CD4-positive, alpha-beta T cell (primary cell): ENCODE results near the gene RAPGEF4. TPM values are rescaled to one million over a fixed set of nuclear protein-coding genes. Genes with fewer than 3 reads are reported as not detected.

Experiments
- ATAC-seq: fragments of 200-7000 bp; cut with Tn5 transposase; one replicate; pipeline ENCODE4 v1.10.0; 2022; ENCODE audit warnings: mild to moderate bottlenecking; ENCODE audit not compliant: poor library complexity
- CTCF ChIA-PET: fragments of 350-600 bp; sonication (Branson Sonifier 250); formaldehyde crosslinking; loops from one replicate; lab custom pipeline; 2021; ENCODE audit warnings: antibody characterized with exemption, inconsistent platforms; lab: Charles Lee
- POLR2A ChIA-PET: fragments of 350-600 bp; sonication (Branson Sonifier 250); formaldehyde crosslinking; loops from one replicate; lab custom pipeline; 2021; ENCODE audit warnings: antibody characterized with exemption, inconsistent platforms; lab: Charles Lee
- DNase-seq, 14 experiments: peaks; one replicate each; pipeline ENCODE4 v3.0.0-alpha.2; 2013 to 2020; ENCODE audit warnings: mixed read lengths in 2 of 14
- H3K27ac ChIP-seq, 2 donors: one replicate each; pipeline versions ENCODE4 v1.5.1 to v1.7.0; 2013; ENCODE audit warnings: low read length in 2 of 2, low read depth in 1 of 2, mild to moderate bottlenecking in 1 of 2
- H3K27me3 ChIP-seq, 2 experiments: 1 replicate in 1 of 2; 2 replicates in 1 of 2; pipeline versions ENCODE4 v1.6.1 to v1.7.0; 2013; ENCODE audit warnings: low read length in 2 of 2, control low read depth in 1 of 2, mild to moderate bottlenecking in 1 of 2, moderate library complexity in 1 of 2; ENCODE audit not compliant: insufficient read depth in 2 of 2, control insufficient read depth in 1 of 2
- H3K36me3 ChIP-seq: one replicate; pipeline ENCODE4 v1.6.1; 2013; ENCODE audit warnings: low read length, control low read depth; ENCODE audit not compliant: insufficient read depth
- H3K4me1 ChIP-seq: one replicate; pipeline ENCODE4 v1.6.1; 2013; ENCODE audit warnings: low read length, control low read depth; ENCODE audit not compliant: insufficient read depth
- H3K4me3 ChIP-seq: one replicate; pipeline ENCODE4 v1.5.1; 2013; ENCODE audit warnings: mild to moderate bottlenecking, low read length, moderate library complexity
- H3K9me3 ChIP-seq, 2 experiments: 1 replicate in 1 of 2; 2 replicates in 1 of 2; pipeline versions ENCODE4 v1.6.1 to v1.7.0; 2013; ENCODE audit warnings: low read length in 2 of 2, mild to moderate bottlenecking in 2 of 2, control low read depth in 1 of 2, moderate library complexity in 1 of 2; ENCODE audit not compliant: control insufficient read depth in 1 of 2, insufficient read depth in 1 of 2
- H3K27ac Mint-ChIP-seq: one replicate; pipeline ENCODE4 v1.8.0; 2020; ENCODE audit warnings: mixed read lengths
- H3K27me3 Mint-ChIP-seq: one replicate; pipeline ENCODE4 v1.8.0; 2021; ENCODE audit warnings: mixed read lengths
- H3K36me3 Mint-ChIP-seq: one replicate; pipeline ENCODE4 v1.8.0; 2021; ENCODE audit warnings: low read depth, mixed read lengths
- H3K4me1 Mint-ChIP-seq: one replicate; pipeline ENCODE4 v1.8.0; 2021; ENCODE audit warnings: low read depth, mixed read lengths
- H3K4me3 Mint-ChIP-seq: one replicate; pipeline ENCODE4 v1.8.0; 2020; ENCODE audit warnings: mild to moderate bottlenecking, mixed read lengths
- H3K9me3 Mint-ChIP-seq: one replicate; pipeline ENCODE4 v1.8.0; 2020; ENCODE audit warnings: mixed read lengths
- intact Hi-C, 2 experiments: fragments of 100-400 bp; cut with DNase I in 1 of 2; cut with micrococcal nuclease in 1 of 2; formaldehyde crosslinking; loops; one replicate each; pipeline versions ENCODE4 v1.15.1 to v1.9.0; 2023 to 2025; cut with DNase I, micrococcal nuclease
- total RNA-seq, 174 experiments: library from RNA in 2 of 174; stranded (reverse) in 2 of 174; gene quantifications; one replicate each; pipeline ENCODE4 v1.2.3 and lab custom pipeline; 2021 to 2026
- TF ChIP-seq, protein P1 (sequence below): fragments of 200-600 bp; IDR thresholded peaks from one replicate; pipeline ENCODE4 v1.8.0; 2022; ENCODE audit warnings: antibody characterized with exemption, mild to moderate bottlenecking

Gene RAPGEF4
- total RNA-seq, 2 experiments from 2014 or later = 0.69 to 0.73 TPM

DNA sequence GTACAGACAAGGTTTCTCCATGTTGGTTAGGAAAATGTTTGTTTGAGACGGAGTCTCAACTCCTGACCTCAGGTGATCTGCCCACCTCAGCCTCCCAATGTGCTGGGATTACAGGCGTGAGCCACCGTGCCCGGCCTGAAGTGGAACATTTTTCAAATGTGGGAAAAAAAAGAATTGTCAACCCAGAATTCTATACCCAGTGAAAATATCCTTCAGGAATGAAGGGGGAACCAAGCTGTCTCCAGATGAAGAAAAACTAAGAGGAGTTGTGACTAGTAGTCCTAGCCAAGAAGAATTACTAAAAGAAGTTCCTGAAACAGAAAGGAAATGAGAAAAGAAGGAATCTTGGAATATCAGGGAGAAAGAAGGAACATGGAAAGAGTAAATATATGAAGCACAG, 25.7 kb downstream of the RAPGEF4 start:
- Histone ChIP-seq H3K4me1 (no peaks in the 10 kb centered on the region), H3K9me3 (peaks cover 0 to 15% of the 10 kb centered on the region in 2 experiments), H3K4me3 (no peak overlapping the region), H3K27ac (no peak overlapping the region), H3K36me3 (no peaks in the 10 kb centered on the region), H3K27me3 (peaks cover 3 to 10% of the 10 kb centered on the region in 2 experiments)
- POLR2A ChIA-PET = no interaction called here
- TF ChIP-seq, protein P1, sequence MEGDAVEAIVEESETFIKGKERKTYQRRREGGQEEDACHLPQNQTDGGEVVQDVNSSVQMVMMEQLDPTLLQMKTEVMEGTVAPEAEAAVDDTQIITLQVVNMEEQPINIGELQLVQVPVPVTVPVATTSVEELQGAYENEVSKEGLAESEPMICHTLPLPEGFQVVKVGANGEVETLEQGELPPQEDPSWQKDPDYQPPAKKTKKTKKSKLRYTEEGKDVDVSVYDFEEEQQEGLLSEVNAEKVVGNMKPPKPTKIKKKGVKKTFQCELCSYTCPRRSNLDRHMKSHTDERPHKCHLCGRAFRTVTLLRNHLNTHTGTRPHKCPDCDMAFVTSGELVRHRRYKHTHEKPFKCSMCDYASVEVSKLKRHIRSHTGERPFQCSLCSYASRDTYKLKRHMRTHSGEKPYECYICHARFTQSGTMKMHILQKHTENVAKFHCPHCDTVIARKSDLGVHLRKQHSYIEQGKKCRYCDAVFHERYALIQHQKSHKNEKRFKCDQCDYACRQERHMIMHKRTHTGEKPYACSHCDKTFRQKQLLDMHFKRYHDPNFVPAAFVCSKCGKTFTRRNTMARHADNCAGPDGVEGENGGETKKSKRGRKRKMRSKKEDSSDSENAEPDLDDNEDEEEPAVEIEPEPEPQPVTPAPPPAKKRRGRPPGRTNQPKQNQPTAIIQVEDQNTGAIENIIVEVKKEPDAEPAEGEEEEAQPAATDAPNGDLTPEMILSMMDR = no peak
- DNase-seq = no peak
- no peak for ATAC-seq
- peaks cover 8% of the 10 kb centered on the region for H3K9me3 Mint-ChIP-seq
- peaks cover 12% of the 10 kb centered on the region for H3K27me3 Mint-ChIP-seq
- CTCF ChIA-PET = no interaction called here
- H3K4me1 Mint-ChIP-seq = no peaks in the 10 kb centered on the region
- no peak overlapping the region for H3K4me3 Mint-ChIP-seq
- H3K27ac Mint-ChIP-seq = no peak overlapping the region
- no peaks in the 10 kb centered on the region for H3K36me3 Mint-ChIP-seq
- intact Hi-C loops = no loop called here

DNA sequence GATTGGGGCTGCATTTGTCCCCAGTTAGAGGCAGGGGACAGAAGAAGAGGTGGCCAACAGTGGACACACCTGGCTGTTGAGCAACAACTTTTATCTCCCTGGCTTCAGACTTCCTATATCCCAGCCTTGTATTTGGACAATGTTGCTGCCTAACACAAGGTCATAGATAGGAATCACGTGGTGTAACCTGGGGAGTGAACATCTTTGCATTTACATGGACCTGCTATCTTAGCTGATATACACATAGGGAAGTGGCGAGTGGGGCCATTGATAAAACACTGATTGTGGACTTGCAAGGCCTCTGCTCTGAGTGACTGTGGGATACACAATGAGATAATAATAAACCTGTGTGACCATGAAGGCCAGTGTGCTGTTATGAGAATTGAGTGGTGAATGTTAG, 26.9 kb downstream of the RAPGEF4 start:
- Mint-ChIP-seq H3K4me1 (no peaks in the 10 kb centered on the region), H3K9me3 (peaks cover 8% of the 10 kb centered on the region), H3K36me3 (no peaks in the 10 kb centered on the region), H3K27me3 (peaks cover 7% of the 10 kb centered on the region), H3K4me3 (no peak overlapping the region), H3K27ac (no peak overlapping the region)
- TF ChIP-seq, protein P1 = no peak
- intact Hi-C loops = no loop called here
- Histone ChIP-seq H3K4me3 (no peak overlapping the region), H3K27ac (no peak overlapping the region), H3K36me3 (no peaks in the 10 kb centered on the region), H3K4me1 (no peaks in the 10 kb centered on the region), H3K27me3 (peaks cover 3 to 6% of the 10 kb centered on the region in 2 experiments), H3K9me3 (peaks cover 0 to 15% of the 10 kb centered on the region in 2 experiments)
- ATAC-seq (no peak), DNase-seq (no peak)
- POLR2A ChIA-PET = no interaction called here
- CTCF ChIA-PET = no interaction called here

DNA sequence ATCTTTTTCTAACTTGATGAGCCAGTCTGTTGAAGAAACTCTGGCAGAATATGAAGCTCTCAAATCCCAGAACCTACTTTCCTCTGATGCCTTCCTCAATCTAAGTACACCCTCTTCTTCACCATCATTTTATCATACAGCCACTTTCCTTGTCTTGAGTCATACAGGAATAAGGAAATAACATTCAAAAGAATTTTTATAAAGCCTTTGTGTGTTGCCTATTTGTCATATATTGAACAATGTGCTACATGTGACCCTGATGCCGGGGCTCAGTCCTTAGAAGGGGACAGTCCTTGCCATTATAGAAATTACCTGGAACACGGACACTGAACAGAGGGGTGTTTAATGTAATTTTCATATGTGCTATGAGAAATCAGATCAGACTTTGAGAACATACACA, 27.4 kb downstream of the RAPGEF4 start:
- no peaks in the 10 kb centered on the region for H3K4me1 ChIP-seq
- H3K36me3 ChIP-seq = no peaks in the 10 kb centered on the region
- CTCF ChIA-PET = no interaction called here
- ATAC-seq (no peak), DNase-seq (no peak)
- H3K4me3 Mint-ChIP-seq = no peak overlapping the region
- peaks cover 8% of the 10 kb centered on the region for H3K9me3 Mint-ChIP-seq
- peaks cover 7% of the 10 kb centered on the region for H3K27me3 Mint-ChIP-seq
- no peaks in the 10 kb centered on the region for H3K36me3 Mint-ChIP-seq
- H3K27ac ChIP-seq = no peak overlapping the region
- H3K4me3 ChIP-seq = no peak overlapping the region
- no peaks in the 10 kb centered on the region for H3K4me1 Mint-ChIP-seq
- H3K9me3 ChIP-seq = peaks cover 0 to 15% of the 10 kb centered on the region in 2 experiments
- POLR2A ChIA-PET = no interaction called here
- peaks cover 0 to 6% of the 10 kb centered on the region in 2 experiments for H3K27me3 ChIP-seq
- no peak overlapping the region for H3K27ac Mint-ChIP-seq
- intact Hi-C loops = no loop called here
- TF ChIP-seq, protein P1 = no peak
